GM23338 (cell line): Measurements from ENCODE around the gene ANO6. TPM values are rescaled to one million over a fixed set of nuclear protein-coding genes. Genes with fewer than 3 reads are reported as not detected.

ENCODE experiments used
- ATAC-seq: fragments of 200-7000 bp; cut with Tn5 transposase; 3 replicates; pipeline ENCODE4 v1.9.1; 2020
- DNase-seq: peaks from one replicate; pipeline ENCODE4 v3.0.0-alpha.2; 2015; ENCODE audit warnings: low spot score
- H2AFZ ChIP-seq: fragments of 200-600 bp; sonication (generic); 2 replicates; pipeline ENCODE4 v1.8.0; 2016; ENCODE audit warnings: antibody characterized with exemption, mild to moderate bottlenecking, moderate library complexity
- H3F3A ChIP-seq: fragments of 200-600 bp; sonication (generic); replicated peaks from 2 replicates; pipeline ENCODE4 v1.8.0; 2017; ENCODE audit warnings: antibody characterized with exemption, mixed run types, low read depth
- H3K27ac ChIP-seq: fragments of 200-600 bp; sonication (generic); 2 replicates; pipeline ENCODE4 v1.6.1; 2016; ENCODE audit warnings: low read depth
- H3K27me3 ChIP-seq: fragments of 200-600 bp; sonication (generic); 2 replicates; pipeline ENCODE4 v1.8.0; 2016; ENCODE audit warnings: mild to moderate bottlenecking, mixed run types, moderate library complexity; ENCODE audit not compliant: insufficient read depth
- H3K36me3 ChIP-seq: fragments of 200-600 bp; sonication (generic); 2 replicates; pipeline ENCODE4 v1.8.0; 2016; ENCODE audit warnings: mild to moderate bottlenecking; ENCODE audit not compliant: insufficient read depth
- H3K4me1 ChIP-seq: fragments of 200-600 bp; sonication (generic); 2 replicates; pipeline ENCODE4 v1.8.0; 2016; ENCODE audit warnings: mild to moderate bottlenecking, moderate library complexity; ENCODE audit not compliant: insufficient read depth
- H3K4me2 ChIP-seq: fragments of 200-600 bp; sonication (generic); 2 replicates; pipeline ENCODE4 v1.7.1; 2017; ENCODE audit warnings: mixed run types
- H3K4me3 ChIP-seq: fragments of 200-600 bp; sonication (generic); 2 replicates; pipeline ENCODE4 v1.6.1; 2016; ENCODE audit warnings: mixed run types
- H3K79me2 ChIP-seq: fragments of 200-600 bp; sonication (generic); replicated peaks from 2 replicates; pipeline ENCODE4 v1.8.0; 2017; ENCODE audit warnings: mild to moderate bottlenecking; ENCODE audit not compliant: insufficient read depth
- H3K9me2 ChIP-seq: fragments of 200-600 bp; sonication (generic); 2 replicates; pipeline ENCODE4 v1.8.0; 2017; ENCODE audit not compliant: insufficient read depth
- H4K20me1 ChIP-seq: fragments of 200-600 bp; sonication (generic); replicated peaks from 2 replicates; pipeline ENCODE4 v1.8.0; 2017; ENCODE audit warnings: mild to moderate bottlenecking; ENCODE audit not compliant: insufficient read depth
- H3K27ac Mint-ChIP-seq: 2 replicates; pipeline ENCODE4 v1.8.0; 2020; ENCODE audit warnings: inconsistent platforms, mild to moderate bottlenecking, moderate library complexity, mixed read lengths
- H3K27me3 Mint-ChIP-seq: 3 replicates; pipeline ENCODE4 v1.8.0; 2022; ENCODE audit warnings: low read depth, mild to moderate bottlenecking, moderate library complexity, mixed read lengths, inconsistent platforms; ENCODE audit not compliant: insufficient read depth, poor library complexity
- H3K36me3 Mint-ChIP-seq: 3 replicates; pipeline ENCODE4 v1.8.0; 2021; ENCODE audit warnings: low read depth, mild to moderate bottlenecking, inconsistent platforms, moderate library complexity, mixed read lengths
- H3K4me1 Mint-ChIP-seq: 3 replicates; pipeline ENCODE4 v1.8.0; 2020; ENCODE audit warnings: mild to moderate bottlenecking, inconsistent platforms, mixed read lengths
- H3K4me3 Mint-ChIP-seq: 3 replicates; pipeline ENCODE4 v1.8.0; 2021; ENCODE audit warnings: moderate library complexity, mild to moderate bottlenecking, inconsistent platforms, mixed read lengths
- H3K9me3 Mint-ChIP-seq: 3 replicates; pipeline ENCODE4 v1.8.0; 2020; ENCODE audit warnings: moderate library complexity, mild to moderate bottlenecking, inconsistent platforms, mixed read lengths
- CTCF ChIP-seq, 2 experiments: fragments of 200-600 bp in 1 of 2; sonication (generic) in 1 of 2; conservative IDR thresholded peaks; 2 replicates each; pipeline versions ENCODE4 v1.5.1 to v1.6.1; 2016 to 2017; ENCODE audit warnings: antibody characterized with exemption in 2 of 2, low read depth in 2 of 2, mild to moderate bottlenecking in 2 of 2, moderate library complexity in 1 of 2
- EZH2phosphoT487 ChIP-seq: fragments of 200-600 bp; sonication (generic); IDR thresholded peaks from one replicate; pipeline ENCODE4 v1.8.1; 2018; ENCODE audit warnings: antibody characterized with exemption; ENCODE audit not compliant: unreplicated experiment
- POLR2AphosphoS5 ChIP-seq: IDR thresholded peaks from 2 replicates; pipeline ENCODE4 v1.6.1; 2016; ENCODE audit warnings: antibody characterized with exemption, low read depth
- ZNF462 ChIP-seq: fragments of 250-450 bp; sonication (Bioruptor Pico); IDR thresholded peaks from 2 replicates; pipeline ENCODE4 v1.5.0; 2020; ENCODE audit warnings: mild to moderate bottlenecking, moderate library complexity
- polyA plus RNA-seq: library from polyadenylated mRNA; unstranded; fragments of >200 nt; fragmentation: Nextera tagmentation; extraction: Ambion mirVana; gene quantifications from 2 replicates; pipeline ENCODE4 v1.2.1, GENCODE V29; 2016
- total RNA-seq: library from RNA; depleted of rRNA; stranded (reverse); fragments of >200 nt; shearing (Covaris generic); gene quantifications from 2 replicates; pipeline ENCODE4 v1.2.3, GENCODE V29; 2014

The ANO6 gene
- total and polyA plus RNA-seq, 2 experiments from 2014 or later = 21.1 to 48.9 TPM

- TF ChIP-seq EZH2phosphoT487 (no peak), POLR2AphosphoS5 (no peak)
Measured at GRCh38 chr12:45427042-45427441, 211.1 kb downstream of the ANO6 start (continued).

GRCh38 chr12:45429831-45430230 lies 213.9 kb downstream of the ANO6 start:
- Histone ChIP-seq H3F3A (no peaks in the 10 kb centered on the region), H3K79me2 (no peaks in the 10 kb centered on the region), H3K4me3 (no peak overlapping the region), H3K27ac (no peak overlapping the region), H3K4me1 (peaks cover 37% of the 10 kb centered on the region), H4K20me1 (no peaks in the 10 kb centered on the region), H3K27me3 (0 out of 2 replicates have a peak, but pooled peaks cover under 1% of the 10 kb centered on the region), H3K4me2 (no peak overlapping the region), H2AFZ (no peak overlapping the region), H3K9me2 (no peaks in the 10 kb centered on the region), H3K36me3 (no peaks in the 10 kb centered on the region; the same call in 1 of the 2 replicates)
- TF ChIP-seq CTCF (conservative IDR thresholded peaks at IDR 0.05; ENCODE audit: low read depth in 2 of 2) (no peak), POLR2AphosphoS5 (no peak), ZNF462 (no peak), EZH2phosphoT487 (no peak)
- no peak for DNase-seq
- H3K27ac Mint-ChIP-seq = no peak overlapping the region
- H3K27me3 Mint-ChIP-seq = no peaks in the 10 kb centered on the region
- peaks cover 42% of the 10 kb centered on the region for H3K4me1 Mint-ChIP-seq
- ATAC-seq = no peak
- H3K36me3 Mint-ChIP-seq = peaks cover 44% of the 10 kb centered on the region
- H3K9me3 Mint-ChIP-seq = no peaks in the 10 kb centered on the region
- no peak overlapping the region for H3K4me3 Mint-ChIP-seq
